Middle frontal gyrus (tissue), 1 donor: ENCODE measurements around the gene DHRS13.
"Not testable (repeated sequence)": the region's sequence is repeated elsewhere in the genome, so short reads cannot be mapped to it uniquely, and the experiment has no call there.

Source experiments
- DNase-seq: peaks from one replicate; pipeline ENCODE4 v3.0.0-alpha.2; 2015; ENCODE audit warnings: low spot score; ENCODE audit errors: extremely low spot score

DHRS13 gene

DNA sequence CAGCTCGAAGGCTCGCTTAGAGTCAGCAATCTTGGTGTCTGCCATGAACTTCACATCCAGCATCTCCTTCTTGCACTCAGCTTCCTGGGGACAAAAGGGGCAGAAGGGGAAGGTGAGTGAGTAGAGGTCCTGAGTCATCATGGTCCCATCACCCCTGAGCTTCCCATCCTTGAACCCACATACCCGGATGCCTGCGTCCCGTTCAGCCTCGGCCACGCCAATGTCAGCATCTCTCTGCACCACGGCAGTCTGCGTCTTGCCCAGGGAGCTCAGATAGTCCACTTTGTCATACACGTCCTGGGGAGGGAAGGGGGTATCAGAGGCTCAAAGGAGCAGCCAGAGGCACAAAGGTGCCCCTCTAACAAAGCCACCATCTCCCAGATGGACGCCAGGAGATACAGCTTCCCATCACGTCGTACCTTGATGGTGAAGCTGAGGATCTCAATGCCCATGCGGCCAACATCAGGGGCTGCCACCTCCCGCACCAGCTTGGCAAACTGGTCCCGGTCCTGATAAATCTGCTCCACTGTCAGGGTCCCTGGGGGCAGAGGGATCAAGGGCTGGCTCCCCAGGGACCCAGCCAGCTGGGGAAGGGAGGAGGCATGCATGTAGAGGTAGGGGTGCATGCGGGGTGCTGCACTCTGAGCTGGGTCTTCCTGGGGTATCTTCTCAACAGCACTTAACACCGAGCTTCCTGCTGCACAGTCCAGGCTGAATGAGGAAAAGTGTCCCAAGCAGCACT is 20.6 kb downstream of the DHRS13 start:
- no peak for DNase-seq

DNA sequence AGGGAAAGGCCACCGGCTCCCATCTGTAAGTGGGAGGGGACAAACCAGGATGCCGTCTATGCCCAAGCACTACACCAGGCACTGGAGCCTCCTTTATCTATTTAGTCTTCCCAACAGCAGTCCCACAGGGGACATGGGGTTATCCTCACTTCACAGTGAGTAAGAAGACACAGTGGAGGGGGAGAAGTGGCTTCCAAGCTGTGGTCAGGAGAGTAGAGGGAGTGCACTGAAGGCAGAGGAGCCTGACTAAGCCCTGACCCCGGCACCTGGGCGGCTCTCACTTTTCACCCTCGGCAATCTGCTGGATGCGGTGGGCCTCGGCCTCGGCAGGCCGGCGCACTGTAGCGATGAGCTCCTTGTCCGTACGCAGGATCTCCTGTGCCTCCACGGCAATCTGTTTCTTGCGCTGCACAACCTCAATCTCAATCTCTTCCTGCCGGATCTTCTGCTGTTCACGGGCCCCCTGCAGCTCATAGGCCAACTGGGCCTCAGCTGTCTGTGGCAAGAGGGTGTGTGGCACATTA is 21.3 kb downstream of the DHRS13 start:
- no peak for DNase-seq

DNA sequence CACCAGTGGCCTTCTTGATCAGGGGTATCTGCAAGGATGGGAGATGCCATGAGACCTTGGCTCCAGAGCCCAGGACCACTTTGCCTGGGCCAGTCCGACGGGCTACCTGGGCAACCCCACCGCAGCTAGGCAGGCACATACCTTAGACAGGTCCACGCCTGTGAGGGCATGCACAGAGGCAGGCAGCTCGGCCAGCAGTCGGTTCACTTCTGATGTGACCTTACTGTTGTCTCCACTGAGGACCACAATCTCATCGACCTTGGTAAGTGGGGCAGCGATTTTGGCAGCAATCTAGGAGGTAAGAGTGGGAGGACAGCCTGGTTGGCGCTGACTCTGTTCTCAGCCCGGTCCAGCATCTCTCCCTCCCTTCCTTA is 22.3 kb downstream of the DHRS13 start:
- no peak for DNase-seq

DNA sequence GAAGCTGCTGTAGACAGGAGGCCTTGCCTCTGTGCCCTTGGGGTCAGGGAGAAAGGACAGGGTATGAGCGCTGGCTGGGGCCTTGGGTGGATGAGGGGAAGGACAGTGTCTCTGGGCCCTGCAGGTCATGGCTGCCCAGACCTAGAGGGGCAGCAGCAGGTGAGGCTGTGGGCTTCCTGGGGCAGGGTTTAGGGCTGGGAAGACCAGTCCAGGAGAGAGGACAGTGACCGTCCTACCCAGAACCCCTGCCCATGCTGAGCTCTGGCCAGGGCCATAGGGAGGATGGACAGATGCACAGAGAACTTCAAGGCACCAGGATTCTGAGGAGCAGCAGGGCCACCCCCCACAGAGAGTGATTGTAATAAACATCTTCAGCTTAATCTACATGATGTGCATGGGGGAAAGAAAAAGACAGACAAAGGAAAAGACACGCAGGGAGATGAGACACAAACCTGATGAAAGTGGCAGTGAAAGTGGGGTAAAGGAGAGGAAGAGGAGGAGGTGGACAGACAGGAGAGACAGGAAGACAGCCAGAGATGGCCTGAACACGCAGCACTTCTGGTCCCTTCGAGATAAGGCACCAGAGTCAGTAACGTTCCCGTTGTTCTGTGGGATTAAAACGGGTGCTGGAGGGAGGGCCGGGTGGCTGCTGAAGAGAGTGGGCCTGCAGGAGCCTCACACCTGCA is 22.9 kb downstream of the DHRS13 start:
- DNase-seq = no peak

DNA sequence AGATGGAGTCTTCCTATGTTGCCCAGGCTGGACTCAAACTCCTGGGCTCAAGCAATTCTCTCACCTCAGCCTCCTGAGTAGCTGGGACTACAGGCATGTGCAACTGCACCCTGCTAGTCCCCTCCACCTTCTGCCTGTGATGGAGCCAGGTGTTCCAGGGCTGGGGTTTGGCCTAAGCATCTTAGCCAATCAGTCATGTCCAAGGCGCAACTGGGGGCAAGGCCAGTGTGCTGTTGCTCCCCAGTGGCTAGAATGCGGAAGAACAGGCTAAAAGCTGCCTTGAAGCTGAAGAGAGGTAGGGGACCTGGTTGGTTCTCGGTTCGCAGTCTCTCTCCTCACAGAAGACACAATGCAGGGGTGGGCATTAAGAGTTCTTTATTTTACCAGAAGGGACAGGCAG is 23.9 kb downstream of the DHRS13 start:
- no peak for DNase-seq

DNA sequence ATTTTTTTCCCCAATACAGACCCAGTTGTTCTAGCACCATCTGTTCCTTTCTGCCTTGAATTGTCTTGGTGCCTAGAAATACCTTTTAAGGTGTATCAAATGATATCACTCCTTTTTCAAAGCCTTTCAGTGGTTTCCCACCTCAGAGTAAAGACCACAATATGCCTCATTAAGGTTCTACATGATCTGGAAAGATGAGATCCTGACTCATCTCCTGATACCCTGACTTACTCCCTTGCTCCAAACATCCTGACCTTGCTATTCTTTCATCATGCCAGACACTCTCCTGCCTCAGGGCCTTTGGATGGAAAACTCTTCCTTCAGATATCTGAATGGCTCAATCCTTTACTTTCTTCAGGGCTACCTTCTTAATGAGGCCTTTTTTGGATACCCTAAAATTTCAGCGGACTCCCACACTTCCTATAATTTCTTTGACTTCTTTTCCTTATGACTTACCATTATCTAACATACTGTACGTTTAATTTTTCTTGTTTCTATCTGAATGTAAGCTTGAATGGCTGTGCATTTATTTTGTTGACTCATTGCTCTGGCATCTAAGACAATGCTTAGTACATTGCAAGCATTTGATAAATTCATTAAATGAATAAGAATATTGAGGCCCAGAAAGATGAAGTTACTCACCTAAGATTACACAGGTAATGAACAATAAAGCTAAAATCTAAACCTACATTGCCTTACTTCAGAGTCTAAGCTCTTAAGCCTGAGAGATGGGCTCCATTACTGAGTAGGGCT is 24.5 kb downstream of the DHRS13 start:
- no peak for DNase-seq

DNA sequence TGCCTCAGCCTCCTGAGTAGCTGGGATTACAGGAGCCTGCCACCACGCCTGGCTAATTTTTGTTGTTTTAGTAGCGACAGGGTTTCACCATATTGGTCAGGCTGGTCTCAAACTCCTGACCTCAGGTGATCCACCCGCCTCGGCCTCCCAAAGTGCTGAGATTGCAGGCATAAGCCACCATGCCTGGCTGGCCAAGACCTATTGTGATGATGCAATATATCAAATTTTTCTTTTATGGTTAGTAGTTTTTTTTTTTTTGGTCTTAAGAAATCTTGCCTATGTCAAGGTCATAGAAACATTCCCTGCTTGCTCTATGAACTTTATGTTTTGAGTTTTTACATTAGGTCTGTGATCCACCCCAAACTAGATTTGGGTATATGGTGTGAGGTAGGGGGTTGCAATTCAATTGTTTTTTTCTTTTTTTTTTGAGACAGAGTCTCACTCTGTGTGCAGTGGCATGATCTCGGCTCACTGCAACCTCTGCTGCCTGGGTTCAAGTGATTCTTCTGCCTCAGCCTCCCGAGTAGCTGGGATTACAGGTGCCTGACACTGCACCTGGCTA is 25.6 kb downstream of the DHRS13 start:
- DNase-seq = not testable (repeated sequence)

DNA sequence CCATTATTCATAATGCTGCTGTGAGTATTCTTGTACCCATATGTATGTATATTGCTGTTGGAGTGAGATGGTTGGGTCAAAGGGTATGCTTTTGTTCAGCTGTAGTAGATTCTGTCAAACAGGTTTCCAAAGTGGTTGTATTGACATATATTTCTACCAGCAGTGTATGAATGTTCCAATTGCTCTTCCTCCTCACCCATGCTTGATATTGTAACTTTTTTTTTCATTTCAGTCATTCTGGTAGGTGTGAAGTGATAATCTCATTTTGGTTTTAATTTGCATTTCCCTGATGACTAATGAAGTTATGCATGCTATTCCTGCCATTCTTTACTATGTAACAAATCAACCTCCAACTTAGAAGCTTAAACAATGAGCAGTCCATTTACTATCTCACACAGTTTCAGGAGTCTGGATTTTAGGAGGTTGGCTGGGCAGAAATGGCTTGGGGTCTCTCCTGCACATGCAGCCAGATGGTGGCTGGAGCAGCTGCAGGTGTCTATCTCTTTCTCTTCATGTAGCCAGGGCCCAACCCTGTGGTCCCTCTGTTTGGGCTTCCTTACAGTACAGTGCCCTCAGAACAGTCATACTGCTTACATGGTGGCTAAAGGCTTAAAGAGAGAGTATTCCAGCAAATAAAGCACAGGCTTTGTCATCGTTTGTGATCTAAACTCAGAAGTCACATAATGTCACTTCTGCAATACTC is 26.9 kb downstream of the DHRS13 start:
- no peak for DNase-seq

DNA sequence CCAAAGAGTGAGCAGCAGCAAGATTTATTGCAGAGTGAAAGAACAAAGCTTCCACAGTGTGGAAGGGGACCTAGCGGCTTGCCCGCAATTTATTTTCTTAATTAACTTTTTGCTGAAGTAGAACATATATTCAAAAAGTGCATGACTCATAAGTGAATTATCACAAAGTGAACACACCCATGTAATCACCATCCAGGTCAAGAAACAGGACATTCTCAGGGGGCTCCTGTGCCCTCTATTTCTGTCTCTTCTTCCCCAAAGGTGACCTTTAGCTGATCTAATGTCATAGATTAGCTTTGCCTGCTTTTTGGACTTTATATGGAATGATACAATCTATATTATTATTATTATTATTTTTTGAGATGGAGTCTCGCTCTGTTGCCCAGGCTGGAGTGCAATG is 28.1 kb downstream of the DHRS13 start:
- no peak for DNase-seq

DNA sequence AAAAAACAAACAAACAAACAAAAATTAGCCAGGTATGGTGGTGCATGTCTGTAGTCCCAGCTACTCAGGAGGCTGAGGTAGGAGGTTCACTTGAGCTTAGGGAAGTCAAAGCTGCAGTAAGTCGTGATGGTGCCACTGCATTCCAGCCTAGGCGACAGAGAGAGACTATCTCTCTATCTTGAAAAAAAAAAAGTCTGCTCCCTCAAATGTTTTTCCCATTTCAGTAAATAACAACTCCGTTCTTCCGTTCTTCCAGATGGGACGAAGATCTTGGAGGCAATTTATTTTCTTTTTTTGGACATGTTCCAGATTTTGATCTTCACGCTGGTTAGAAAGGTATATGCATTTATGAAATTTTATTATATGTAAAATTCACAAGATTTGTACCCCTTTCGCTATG is 29.0 kb downstream of the DHRS13 start:
- DNase-seq = no peak

DNA sequence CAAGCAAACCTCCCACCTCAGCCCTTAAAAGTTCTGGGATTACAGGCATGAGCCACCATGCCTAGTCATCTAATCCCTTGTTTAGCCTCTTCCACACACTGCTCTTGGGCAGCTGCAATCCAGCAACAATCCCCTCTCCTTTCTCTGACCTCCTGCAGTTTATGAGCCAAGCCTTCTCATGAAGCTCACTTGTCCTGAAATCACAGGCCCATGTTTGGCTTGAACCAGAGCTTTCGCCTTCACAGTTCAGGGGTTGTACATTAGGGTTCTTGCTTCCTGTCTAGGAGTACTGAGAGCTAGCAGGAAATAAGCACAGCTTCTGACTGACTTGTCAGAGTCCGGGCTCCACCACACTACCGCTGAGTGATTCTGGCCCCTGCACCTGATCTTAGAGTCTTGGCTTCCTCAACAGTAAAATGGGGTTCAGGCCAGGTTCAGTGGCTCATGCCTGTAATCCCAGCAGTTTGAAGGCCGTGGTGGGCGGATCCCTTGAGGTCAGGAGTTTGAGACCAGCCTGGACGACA is 31.8 kb downstream of the DHRS13 start:
- DNase-seq = no peak

DNA sequence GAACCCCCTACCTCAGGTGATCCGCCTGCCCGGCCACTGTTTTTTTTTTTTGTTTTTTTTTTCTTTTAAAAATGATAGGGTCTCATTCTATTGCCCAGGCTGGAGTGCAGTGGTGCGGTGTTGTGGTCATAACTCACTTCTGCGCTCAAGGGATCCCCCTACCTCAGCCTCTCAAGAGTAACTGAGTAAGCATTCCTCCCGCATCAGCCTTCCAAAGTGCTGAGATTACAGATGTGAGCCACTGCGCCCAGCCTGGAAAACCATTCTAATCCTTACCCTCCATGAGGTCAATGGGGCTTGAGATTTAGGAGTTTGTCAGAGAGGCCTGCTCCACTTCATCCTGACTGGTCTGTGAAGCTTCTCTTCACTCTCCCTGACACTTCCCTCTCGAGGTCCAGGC is 35.6 kb downstream of the DHRS13 start:
- DNase-seq = no peak

DNA sequence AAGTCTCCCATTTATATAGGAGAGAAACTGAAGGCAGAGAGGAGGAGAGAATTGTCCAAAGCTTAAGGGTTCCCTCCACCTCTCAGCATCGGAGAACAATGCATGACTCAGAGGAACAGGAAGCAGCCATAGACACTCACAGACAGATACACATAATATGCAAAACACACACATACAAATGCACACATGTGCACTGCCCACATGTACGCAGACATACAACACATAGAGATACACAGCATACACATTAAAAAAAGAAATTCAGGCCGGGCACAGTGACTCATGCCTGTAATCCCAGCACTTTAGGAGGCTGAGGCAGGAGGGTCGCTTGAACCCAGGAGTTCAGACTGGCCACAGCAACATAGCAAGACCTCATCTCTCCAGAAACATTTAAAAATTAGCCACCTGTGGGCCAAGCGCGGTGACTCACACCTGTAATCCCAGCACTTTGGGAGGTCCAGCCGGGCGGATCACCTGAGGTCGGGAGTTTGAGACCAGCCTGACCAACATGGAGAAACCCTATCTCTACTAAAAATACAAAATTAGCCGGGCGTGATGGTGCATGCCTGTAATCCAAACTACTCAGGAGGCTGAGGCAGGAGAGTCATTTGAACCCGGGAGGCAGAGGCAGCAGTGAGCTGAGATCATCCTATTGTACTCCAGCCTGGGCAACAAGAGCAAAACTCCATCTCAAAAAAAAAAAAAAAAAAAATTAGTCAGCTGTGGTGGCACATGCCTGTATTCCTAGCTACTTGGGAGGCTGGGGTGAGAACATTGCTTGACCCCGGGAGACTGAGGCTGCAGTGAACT is 36.7 kb downstream of the DHRS13 start:
- DNase-seq = no peak

DNA sequence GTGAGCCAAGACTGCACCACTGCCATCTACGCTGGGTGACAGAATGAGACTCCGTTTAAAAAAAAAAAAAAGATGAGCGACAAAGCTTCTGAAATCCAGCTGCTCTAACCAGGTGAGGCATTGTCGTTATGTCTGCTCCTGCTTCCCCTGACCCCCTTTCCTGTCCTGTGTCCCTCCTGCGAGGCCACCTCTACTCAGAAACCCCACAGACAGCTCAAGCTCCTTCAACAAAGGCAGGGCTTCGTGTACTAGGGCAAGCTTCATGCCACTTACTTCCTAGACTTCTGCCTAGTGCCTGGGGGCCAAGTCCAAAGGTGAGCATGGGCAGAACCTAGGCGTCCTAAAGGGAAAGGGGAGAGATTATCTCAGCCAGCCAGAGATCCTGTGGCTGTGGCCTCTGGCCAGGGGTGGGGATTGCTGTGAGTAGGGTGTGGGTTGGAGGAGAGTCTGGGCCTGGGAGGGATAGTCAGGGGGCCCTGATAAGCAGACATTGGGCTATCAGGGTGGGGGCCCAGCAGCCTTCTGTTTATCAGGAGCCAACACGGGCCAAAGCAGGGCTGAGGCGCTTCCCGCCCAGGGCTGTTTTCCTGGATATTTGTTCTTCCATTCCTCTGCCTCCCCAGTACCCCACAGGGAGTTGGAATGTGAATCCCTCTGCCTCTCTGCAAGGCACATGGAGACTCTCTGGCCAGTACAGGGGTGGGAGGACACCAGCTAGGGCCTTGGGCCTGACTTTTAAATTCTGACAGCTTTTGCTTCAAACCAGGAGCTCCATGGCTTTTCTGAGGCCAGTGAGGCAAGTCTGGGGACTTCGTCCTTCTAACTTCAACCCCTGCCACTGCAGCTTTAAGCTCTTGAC is 37.7 kb downstream of the DHRS13 start:
- no peak for DNase-seq

DNA sequence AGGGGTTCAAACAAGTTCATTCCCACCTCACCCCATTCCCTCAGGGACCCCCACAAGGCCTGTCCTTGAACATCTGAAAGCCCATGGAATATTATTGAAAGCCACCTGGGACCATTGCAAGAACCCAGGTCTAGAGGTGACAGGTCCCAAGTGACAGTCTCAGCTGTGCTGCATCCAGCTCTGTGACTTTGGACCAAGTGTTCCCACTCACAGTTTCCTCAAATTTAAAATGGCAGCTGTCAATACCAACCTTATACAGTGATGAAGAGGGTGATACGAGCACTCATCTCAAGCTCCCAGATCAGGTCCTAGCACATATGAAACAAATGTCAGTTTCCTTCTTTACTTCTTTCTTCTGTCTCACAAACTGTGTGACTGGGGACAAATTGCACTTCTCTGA is 38.9 kb downstream of the DHRS13 start:
- DNase-seq = no peak

DNA sequence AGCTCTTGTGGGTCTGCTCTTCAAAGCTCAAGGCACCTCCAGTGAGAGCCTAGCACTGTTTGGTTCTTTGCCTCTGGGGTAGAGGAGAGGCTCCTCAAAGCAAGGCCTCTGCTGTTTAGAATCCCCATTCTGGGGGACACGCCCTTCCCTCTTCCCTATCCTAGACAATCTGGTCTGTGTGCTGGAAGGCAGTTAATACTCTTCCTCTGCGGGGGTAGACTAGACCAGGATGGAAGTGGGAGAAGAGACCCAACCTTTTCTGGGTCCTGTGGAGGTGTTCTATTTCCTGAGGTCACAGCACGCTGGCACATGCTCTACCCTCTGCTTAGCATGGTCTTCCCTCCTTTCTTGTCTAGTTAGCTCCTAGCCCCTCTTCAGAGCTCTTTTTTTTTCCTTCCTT is 40.3 kb downstream of the DHRS13 start:
- no peak for DNase-seq

DNA sequence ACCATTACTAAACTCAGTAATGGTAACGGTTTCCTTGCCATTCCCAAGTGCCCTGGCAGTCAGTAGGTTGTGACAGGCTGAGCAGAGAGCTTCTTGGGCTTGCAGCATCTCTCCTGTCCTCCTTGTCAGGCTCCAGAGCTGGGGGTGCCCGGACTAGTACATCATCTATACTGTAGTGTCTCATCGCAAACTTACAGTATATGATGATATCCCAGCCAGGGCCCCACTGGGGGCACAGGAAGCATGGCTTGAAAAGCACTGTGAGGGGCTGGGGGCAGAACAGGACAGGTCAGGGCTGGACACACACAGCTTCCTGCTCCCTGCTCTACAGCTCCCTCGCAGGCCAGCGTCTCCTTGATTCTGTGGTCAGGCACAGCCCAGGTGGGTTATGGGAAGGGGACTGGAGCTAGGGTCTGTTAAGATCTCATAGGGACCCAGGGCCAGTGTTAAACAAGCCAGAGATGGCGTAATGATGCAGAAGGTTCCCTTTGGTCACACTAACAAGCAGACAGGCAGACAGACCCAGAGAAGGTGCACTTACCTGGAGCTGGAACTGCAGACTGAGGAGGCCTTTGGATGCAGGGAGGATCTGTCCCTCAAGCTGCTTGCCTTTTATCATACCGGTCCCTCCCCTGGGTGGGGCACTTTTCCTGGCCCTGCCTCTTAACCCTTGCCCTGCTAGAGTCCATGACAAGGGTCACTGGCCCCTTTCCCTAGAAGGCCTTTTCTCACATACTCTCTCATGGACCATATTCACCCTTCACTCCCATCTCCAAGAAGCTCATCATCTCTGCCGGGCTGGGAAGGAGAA is 41.3 kb downstream of the DHRS13 start:
- DNase-seq = no peak

DNA sequence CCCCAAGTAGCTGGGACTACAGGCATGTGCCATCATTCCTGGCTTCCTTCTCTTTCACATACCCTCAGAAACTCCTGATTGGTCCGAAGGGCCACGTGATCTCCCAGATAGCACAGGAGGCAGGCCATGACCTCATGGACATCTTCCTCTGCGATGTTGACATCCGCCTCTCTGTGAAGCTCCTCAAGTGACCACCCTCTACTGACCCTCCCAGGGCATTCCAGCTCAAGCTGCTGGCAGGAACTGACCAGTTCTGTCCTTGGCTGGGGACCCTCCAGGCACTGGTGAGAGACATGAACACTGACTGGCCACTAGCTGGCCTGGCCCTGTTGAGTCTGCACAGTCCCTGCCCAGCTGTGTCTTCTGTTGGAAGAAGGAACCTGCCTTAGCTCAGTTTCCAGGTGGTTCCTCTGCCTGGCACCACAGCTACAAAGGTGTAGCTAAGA is 42.5 kb downstream of the DHRS13 start:
- DNase-seq = no peak
